BJ (cell line): ENCODE measurements around the gene FAAP20. TPM values are rescaled to one million over a fixed set of nuclear protein-coding genes. Genes with fewer than 3 reads are reported as not detected.

Source experiments
- CTCF ChIA-PET: fragments of 350-600 bp; formaldehyde crosslinking; extraction: SDS; loops from one replicate; lab custom pipeline; 2021; ENCODE audit warnings: antibody characterized with exemption, inconsistent platforms; lab: Yijun Ruan, JAX
- POLR2A ChIA-PET: fragments of 300-600 bp; sonication (Branson Sonifier 250); formaldehyde crosslinking; extraction: SDS; loops from one replicate; lab custom pipeline; 2021; ENCODE audit warnings: antibody characterized with exemption; lab: Charles Lee
- DNase-seq: peaks from one replicate; pipeline ENCODE4 v3.0.0-alpha.2; 2011; ENCODE audit warnings: low read depth
- H3K27me3 ChIP-seq: 2 replicates; pipeline ENCODE4 v1.6.0; 2011; ENCODE audit warnings: low read length; ENCODE audit not compliant: control insufficient read depth, insufficient read depth
- H3K36me3 ChIP-seq: 2 replicates; pipeline ENCODE4 v1.5.1; 2011; ENCODE audit warnings: low read length; ENCODE audit not compliant: control insufficient read depth, insufficient read depth
- H3K4me3 ChIP-seq: 2 replicates; pipeline ENCODE4 v1.5.1; 2011; ENCODE audit warnings: low read depth, mild to moderate bottlenecking, control low read depth, low read length
- CTCF ChIP-seq: IDR thresholded peaks from 2 replicates; pipeline ENCODE4 v1.5.1; 2011; ENCODE audit warnings: low read depth, mild to moderate bottlenecking, control low read depth, inconsistent platforms, low read length, moderate library complexity; ENCODE audit not compliant: insufficient read depth
- polyA plus RNA-seq: library from polyadenylated mRNA; depleted of rRNA; stranded (reverse); fragments of >200 nt; gene quantifications from 2 replicates; pipeline ENCODE4 v1.2.3, GENCODE V29; 2011

FAAP20 gene
- polyA plus RNA-seq, 1 experiment, result 18.7 TPM

DNA sequence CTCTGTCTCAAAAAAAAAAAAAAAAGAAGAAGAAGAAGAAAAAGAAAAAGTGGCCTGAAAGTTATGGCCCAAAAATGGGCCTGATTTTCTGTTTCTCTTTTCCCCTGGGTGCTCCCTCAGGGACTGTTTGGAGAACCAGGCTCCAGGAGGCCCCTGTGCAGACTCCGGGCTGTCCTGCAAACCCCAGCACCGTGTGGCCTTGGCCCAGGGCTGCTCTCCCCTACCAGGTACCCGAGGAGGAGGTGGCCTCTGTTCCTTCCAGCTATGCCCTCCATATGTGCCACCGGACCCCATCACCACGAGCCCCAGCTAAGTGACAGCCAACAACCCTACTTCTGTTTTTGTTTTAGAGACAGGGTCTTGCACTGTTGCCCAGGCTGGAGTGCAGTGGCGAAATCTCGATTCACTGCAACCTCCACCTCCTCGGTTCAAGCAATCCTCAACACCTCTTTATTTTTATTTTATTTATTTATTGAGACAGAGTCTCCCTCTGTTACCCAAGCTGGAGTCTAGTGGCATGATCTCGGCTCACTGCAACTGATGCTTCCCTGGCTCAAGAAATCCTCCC is 7.5 kb upstream of the FAAP20 start:
- H3K27me3 ChIP-seq, result no peaks in the 10 kb centered on the region
- POLR2A ChIA-PET, result no interaction called here
- no peak overlapping the region for H3K4me3 ChIP-seq
- no peak for DNase-seq
- peaks cover 1% of the 10 kb centered on the region; the same call in 1 of the 2 replicates for H3K36me3 ChIP-seq
- TF ChIP-seq CTCF, result no peak
- CTCF ChIA-PET, result interaction anchor here (1.0 to 3.6 kb wide), 2 partner anchors 169 to 180 kb away, joined by 5 to 18 read pairs; no protein-coding TSS in a partner anchor

DNA sequence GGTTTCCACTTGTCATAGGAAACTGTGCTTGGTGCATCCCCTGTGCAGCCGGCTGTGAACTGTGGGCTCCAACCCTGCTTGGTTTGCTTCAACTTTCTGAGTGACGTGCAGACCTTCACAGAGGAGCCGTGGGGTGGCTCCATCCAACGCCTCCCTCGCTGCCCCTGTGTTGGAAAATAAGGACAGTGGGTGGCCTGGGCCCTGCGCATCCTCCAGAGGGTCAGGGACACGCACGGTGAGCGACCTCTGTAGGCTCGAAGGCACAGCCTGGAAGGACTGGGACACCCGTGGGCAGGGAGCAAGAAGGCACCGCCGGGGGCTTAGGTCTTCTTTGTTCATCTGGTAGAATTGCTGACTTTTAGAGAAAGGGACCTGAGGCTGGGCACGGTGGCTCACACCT is 6.5 kb upstream of the FAAP20 start:
- CTCF ChIA-PET, result interaction anchor here (13.2 kb wide), 1 partner anchor 179 kb away, joined by 328 read pairs; no protein-coding TSS in a partner anchor
- H3K36me3 ChIP-seq, result no peaks in the 10 kb centered on the region
- POLR2A ChIA-PET, result no interaction called here
- H3K4me3 ChIP-seq, result no peak overlapping the region
- TF ChIP-seq CTCF, result no peak
- no peaks in the 10 kb centered on the region for H3K27me3 ChIP-seq
- DNase-seq, result no peak

- TF ChIP-seq CTCF, result no peak
- no peaks in the 10 kb centered on the region for H3K36me3 ChIP-seq
- H3K4me3 ChIP-seq, result no peak overlapping the region
- ChIA-PET CTCF (interaction anchor here (1.4 to 13.2 kb wide), 2 partner anchors 11 to 180 kb away, joined by 3 to 328 read pairs; no protein-coding TSS in a partner anchor), POLR2A (interaction anchor here (0.6 kb wide), 1 partner anchor 10 kb away, joined by 3 read pairs; no protein-coding TSS in a partner anchor)
- no peak for DNase-seq
- no peaks in the 10 kb centered on the region for H3K27me3 ChIP-seq
Measured at GRCh38 chr1:2200308-2200943, 5.9 kb upstream of the FAAP20 start.

- H3K4me3 ChIP-seq, result peak overlapping the region; percentile 32
- POLR2A ChIA-PET, result interaction anchor here (0.6 kb wide), 4 partner anchors 71 to 334 kb away, joined by 3 to 26 read pairs (median 13); no protein-coding TSS in a partner anchor
- no peaks in the 10 kb centered on the region for H3K27me3 ChIP-seq
- CTCF ChIA-PET, result interaction anchor here (0.6 to 13.2 kb wide), 7 partner anchors 10 to 209 kb away, joined by 3 to 328 read pairs (median 4); partner anchors contain the start of genes MORN1 and RER1
- TF ChIP-seq CTCF, result 0 out of 2 replicates have a peak, but pooled peaks have one; percentile 18
- H3K36me3 ChIP-seq, result no peaks in the 10 kb centered on the region
- DNase-seq, result peak; percentile 74
Measured at GRCh38 chr1:2199042-2199810, 4.7 kb upstream of the FAAP20 start.
